ENCODE results near the gene SNTG2.

GRCh38 chr2:1246991-1247390, 296.3 kb downstream of the SNTG2 start:
- TF ChIP-seq CTCF (IDR thresholded peaks at IDR 0.05; ENCODE audit: extremely low read depth in 1 of 2, insufficient read depth in 1 of 2, low read depth in 1 of 2, low read length in 2 of 2) (no peak), POLR2A (IDR thresholded peaks at IDR 0.05; ENCODE audit: low read depth, low read length) (no peak), JUN (IDR thresholded peaks at IDR 0.05; ENCODE audit: borderline replicate concordance, insufficient read depth, insufficient read length, low read depth) (no peak)
